Nucleus accumbens (tissue), 56 donors: Measurements from ENCODE around the gene GDNF.
"Not testable (repeated sequence)": the region's sequence is repeated elsewhere in the genome, so short reads cannot be mapped to it uniquely, and the experiment has no call there.

Experiments
- DNase-seq, 56 donors: peaks; one replicate each; lab custom pipeline; 2025; lab: John Stamatoyannopoulos, UW

GDNF gene

GRCh38 chr5:37791321-37791720 is 48.5 kb downstream of the GDNF start:
- DNase-seq = no peak

- DNase-seq = no peak
Observed at GRCh38 chr5:37789991-37790390, 49.9 kb downstream of the GDNF start.

GRCh38 chr5:37787742-37788141 is 52.1 kb downstream of the GDNF start:
- no peak for DNase-seq

GRCh38 chr5:37786862-37787519 is 52.9 kb downstream of the GDNF start:
- DNase-seq = no peak

GRCh38 chr5:37786416-37786815 is 53.4 kb downstream of the GDNF start:
- no peak for DNase-seq

GRCh38 chr5:37781409-37781808 is 58.4 kb downstream of the GDNF start:
- not testable (repeated sequence) for DNase-seq

- DNase-seq = no peak
Observed at GRCh38 chr5:37777432-37778130, 62.3 kb downstream of the GDNF start.

- no peak for DNase-seq
Observed at GRCh38 chr5:37776826-37777225, 63.0 kb downstream of the GDNF start.

DNA sequence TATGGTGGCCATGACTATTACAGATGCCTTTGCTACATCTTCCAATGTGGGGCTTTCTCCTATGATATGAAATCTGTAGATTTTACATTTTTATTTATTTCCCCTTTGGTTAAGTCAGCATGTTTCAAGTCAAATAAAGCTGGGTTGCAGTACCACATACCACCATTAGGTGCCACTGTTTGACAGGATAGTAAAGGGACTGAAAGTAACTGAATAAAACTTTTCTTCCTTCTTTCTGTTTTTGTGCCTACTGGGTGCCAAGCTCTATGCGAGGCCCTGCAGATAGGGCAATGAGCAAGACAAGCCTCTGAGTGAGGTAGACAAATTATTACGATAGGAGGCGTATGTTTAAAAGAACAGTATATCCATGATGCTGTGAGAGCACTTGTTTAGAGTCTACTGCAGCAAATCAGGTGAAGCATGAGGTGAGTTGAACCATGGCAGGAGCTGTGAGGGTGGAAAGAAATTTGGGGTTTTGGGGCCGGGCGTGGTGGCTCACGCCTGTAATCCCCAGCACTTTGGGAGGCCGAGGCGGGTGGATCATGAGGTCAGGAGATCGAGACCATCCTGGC is 64.8 kb downstream of the GDNF start:
- no peak for DNase-seq

DNA sequence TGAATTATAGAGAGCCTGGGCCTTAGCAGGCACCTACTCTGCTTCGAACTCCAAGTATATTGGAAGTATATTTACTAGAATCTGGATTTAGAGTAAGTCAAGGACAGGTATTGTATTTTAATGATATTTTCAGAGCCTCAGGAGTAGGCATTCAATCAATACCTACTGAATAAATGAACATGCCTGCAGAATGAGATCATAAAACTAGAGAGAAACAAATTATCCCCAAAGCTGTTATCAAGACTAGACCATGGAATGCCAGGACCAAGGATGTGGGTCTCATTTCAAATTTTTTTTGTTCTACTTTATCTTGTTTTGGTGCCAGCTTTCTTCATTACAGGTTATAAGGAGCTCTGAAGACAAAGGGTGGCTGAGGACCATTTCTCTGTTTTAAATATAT is 66.0 kb downstream of the GDNF start:
- DNase-seq = no peak

- DNase-seq = no peak
Observed at GRCh38 chr5:37772255-37772654, 67.6 kb downstream of the GDNF start.

DNA sequence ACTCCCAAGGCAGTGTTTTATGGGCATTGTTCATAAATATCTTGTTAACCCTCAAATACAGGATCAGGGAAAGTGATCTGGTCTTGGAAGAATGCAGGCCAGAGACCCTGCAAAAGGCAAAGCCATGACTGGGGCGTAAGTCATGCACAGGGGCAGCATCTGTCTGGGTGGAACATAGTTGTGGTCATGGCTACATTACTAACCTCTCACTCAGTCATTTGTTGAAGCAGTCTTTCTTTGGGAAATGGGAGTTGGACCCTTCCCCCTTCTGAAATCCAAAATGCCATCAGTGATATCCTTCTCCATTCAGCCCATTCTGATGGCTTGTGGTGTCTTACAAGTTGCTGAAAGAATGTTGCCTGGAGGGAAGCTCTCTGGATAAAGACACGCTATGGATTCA is 68.1 kb downstream of the GDNF start:
- no peak for DNase-seq

DNA sequence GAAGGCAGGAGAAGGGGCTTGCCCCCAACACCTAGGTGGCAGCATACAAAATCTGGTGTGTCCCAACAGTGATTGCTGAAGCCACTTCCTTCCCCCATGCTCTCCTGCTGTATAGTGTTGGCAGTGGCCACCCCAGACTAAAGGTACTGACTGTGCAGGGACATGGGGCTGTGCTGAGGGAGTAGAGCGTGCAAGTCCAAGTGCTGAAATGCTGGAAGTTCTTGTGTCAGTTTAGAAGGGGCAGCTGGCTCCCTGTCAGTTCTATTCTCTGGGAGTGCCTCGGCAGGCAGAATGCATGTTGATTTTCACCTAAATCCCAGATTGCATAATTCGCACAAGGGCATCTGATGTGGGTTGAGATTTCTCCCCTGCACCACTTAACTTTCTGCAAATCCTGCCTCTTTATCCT is 68.6 kb downstream of the GDNF start:
- DNase-seq = no peak

DNA sequence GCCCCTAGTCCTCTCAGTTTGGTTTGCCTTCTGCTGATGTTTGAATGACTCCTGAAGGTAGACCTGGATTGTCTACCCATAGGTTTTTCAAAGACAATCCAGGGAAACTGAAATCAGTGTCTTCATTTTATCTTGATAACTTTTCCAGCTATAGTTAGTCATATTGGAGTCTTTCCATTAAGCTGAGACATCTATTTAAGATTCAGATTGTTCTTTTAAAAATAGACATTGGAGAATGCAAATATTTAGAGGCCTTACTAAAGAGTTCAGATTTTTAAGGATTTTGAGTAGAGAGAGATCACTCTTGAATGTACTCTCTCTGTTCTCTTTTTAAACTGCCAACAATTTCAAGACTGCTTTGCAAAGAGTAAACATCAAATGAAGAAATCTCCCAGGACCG is 69.1 kb downstream of the GDNF start:
- DNase-seq = no peak

DNA sequence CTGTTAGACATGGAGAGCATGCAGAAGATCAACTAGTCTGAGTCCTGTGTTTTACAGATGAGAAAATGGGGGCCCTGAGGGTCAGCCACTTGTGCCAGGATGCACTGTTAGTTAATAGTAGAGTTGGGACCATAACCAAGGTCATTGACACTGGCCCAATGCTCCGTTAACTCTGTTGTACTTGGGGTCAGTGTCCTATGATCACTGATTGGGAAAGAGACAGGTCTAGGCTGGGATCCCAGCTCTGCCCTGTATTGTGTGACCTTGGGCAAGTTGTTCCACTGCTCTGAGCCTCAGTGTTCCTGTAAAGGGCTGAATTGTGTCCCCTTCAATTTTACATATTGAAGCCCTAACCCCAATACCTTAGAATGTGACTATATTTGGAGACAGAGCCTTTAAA is 70.0 kb downstream of the GDNF start:
- no peak for DNase-seq

DNA sequence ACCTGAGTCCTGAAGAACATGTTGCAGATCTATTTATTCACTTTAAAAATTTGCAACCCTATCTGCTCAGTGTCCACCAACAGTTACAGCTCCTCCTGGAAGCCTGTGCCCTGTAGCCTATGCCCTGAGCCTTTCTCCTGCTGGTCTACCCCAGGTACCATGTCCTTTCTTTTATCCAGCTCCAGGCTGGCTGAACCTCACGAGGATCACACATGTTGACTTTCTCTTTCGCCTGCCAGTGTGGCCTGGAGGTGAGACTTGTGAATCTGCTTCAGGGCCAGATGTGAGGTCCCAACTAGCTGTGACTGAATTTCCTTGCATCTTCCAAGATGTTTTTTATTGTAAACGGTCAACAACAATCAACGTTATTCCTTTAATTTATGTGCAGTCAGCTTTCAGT is 70.7 kb downstream of the GDNF start:
- no peak for DNase-seq

DNA sequence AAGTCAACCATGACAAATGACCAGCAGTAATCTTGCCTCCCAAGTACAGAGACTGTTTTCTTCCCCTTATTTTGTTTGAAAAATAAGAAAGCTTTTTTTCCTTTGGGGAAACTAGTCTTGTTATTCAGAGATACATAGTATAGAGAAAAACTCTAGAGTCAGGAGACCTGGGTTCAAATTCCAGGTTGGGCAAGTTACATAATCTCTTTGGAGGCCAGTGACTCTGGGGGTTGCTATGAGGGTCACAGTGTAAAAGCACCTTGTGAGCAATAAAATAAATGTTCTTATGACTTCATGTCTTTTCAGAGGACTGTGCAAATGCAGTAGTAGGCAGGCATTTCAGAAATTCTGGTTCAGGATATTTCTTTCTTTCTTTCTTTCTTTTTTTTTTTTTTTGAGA is 71.5 kb downstream of the GDNF start:
- peak in 1 of 56 donors; percentile 44 for DNase-seq

DNA sequence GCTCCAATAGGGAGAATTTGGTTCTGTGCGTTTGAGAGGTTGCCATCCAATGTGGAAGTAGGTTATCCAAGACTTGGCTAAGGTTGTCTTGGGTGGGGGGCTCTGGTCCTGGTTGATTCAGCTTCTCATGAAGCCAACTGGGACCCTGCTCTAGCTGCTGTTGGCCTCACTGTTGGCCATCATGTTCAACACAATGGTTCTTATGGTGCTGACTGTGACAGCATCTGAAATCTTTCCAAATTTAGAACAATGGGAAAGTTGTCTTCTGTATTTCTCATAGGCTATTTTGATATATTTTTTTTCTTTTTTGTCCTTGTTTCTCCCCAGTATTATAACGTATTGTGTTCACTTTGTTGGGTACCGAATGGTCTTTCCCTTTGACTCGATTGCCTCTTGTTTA is 71.9 kb downstream of the GDNF start:
- DNase-seq = peak in 33 of 56 donors; percentile 2 to 64 (median 19)

DNA sequence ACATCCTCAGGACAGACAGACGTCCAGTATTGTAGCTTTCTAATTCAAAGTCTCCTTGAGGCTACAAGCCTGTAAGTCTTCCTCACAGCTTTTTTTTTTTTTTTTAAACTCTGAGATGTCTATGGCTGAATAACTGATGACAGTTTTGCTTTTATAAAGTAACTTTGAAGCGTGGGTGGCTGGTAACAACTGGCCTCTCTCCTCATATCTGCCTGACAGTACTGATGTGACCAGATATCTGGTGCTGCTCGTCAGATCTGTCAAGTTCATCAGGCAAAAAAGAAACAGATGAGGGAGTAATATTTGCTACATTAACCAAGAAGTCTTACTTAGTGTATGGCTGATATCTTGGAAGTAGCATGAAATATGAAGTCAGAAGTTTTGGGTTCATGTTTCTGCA is 72.6 kb downstream of the GDNF start:
- no peak for DNase-seq
